WERI-Rb-1 (cell line): ENCODE data around the gene IL11RA.

Experiments
- DNase-seq: peaks from one replicate; pipeline ENCODE4 v3.0.0-alpha.2; 2020
- H3K27ac ChIP-seq: fragments of 250-450 bp; sonication (Bioruptor Pico); 2 replicates; pipeline ENCODE4 v1.5.1; 2020; ENCODE audit warnings: mild to moderate bottlenecking, moderate library complexity
- H3K27me3 ChIP-seq: fragments of 250-450 bp; sonication (Bioruptor Pico); 2 replicates; pipeline ENCODE4 v1.5.1; 2021; ENCODE audit warnings: mild to moderate bottlenecking, low read depth, moderate library complexity; ENCODE audit not compliant: insufficient read depth, severe bottlenecking
- H3K36me3 ChIP-seq: fragments of 250-450 bp; sonication (Bioruptor Pico); 2 replicates; pipeline ENCODE4 v1.5.1; 2020; ENCODE audit warnings: mild to moderate bottlenecking, moderate library complexity
- H3K4me3 ChIP-seq: 2 replicates; pipeline ENCODE4 v1.5.1; 2011; ENCODE audit warnings: low read depth, mild to moderate bottlenecking, control low read depth, low read length
- H3K9me3 ChIP-seq: fragments of 250-450 bp; sonication (Bioruptor Pico); 2 replicates; pipeline ENCODE4 v1.5.1; 2021; ENCODE audit warnings: mild to moderate bottlenecking, moderate library complexity; ENCODE audit not compliant: severe bottlenecking
- CTCF ChIP-seq: IDR thresholded peaks from 2 replicates; pipeline ENCODE4 v1.5.1; 2011; ENCODE audit warnings: low read depth, mild to moderate bottlenecking, control low read depth, inconsistent platforms, low read length

The IL11RA gene

GRCh38 chr9:34687276-34688030 lies 35.5 kb downstream of the IL11RA start:
- H3K4me3 ChIP-seq: no peak overlapping the region
- no peaks in the 10 kb centered on the region for H3K27me3 ChIP-seq
- no peak for TF ChIP-seq CTCF
- H3K9me3 ChIP-seq: no peaks in the 10 kb centered on the region
- no peaks in the 10 kb centered on the region for H3K36me3 ChIP-seq
- no peak for DNase-seq
- no peak overlapping the region for H3K27ac ChIP-seq

GRCh38 chr9:34688329-34689115 lies 36.5 kb downstream of the IL11RA start:
- Histone ChIP-seq H3K27me3 (no peaks in the 10 kb centered on the region), H3K36me3 (no peaks in the 10 kb centered on the region), H3K4me3 (no peak overlapping the region), H3K27ac (no peak overlapping the region), H3K9me3 (no peaks in the 10 kb centered on the region)
- no peak for TF ChIP-seq CTCF
- no peak for DNase-seq

GRCh38 chr9:34689116-34689470 lies 37.1 kb downstream of the IL11RA start:
- DNase-seq: no peak
- Histone ChIP-seq H3K27me3 (no peaks in the 10 kb centered on the region), H3K4me3 (no peak overlapping the region), H3K9me3 (no peaks in the 10 kb centered on the region), H3K27ac (no peak overlapping the region), H3K36me3 (no peaks in the 10 kb centered on the region)
- no peak for TF ChIP-seq CTCF

GRCh38 chr9:34689512-34689911 lies 37.5 kb downstream of the IL11RA start:
- no peaks in the 10 kb centered on the region for H3K9me3 ChIP-seq
- H3K27ac ChIP-seq: no peak overlapping the region
- H3K4me3 ChIP-seq: no peak overlapping the region
- H3K36me3 ChIP-seq: no peaks in the 10 kb centered on the region
- DNase-seq: no peak
- TF ChIP-seq CTCF: no peak
- H3K27me3 ChIP-seq: no peaks in the 10 kb centered on the region

- Histone ChIP-seq H3K27ac (no peak within 1 kb of the TSS), H3K4me3 (no peak within 1 kb of the TSS), H3K9me3 (no peaks in the 10 kb centered on the region), H3K27me3 (no peaks in the 10 kb centered on the region), H3K36me3 (no peaks in the 10 kb centered on the region)
- no peak for TF ChIP-seq CTCF
- DNase-seq: no peak
Observed at GRCh38 chr9:34690983-34691935, 39.3 kb downstream of the IL11RA start, which contains the start of gene CCL19. CCL19 (minus strand) TSS chr9:34691276; CDS start chr9:34691139, 137 bp downstream.
